MCF 10A (cell line): ENCODE measurements around the gene ERC2. TPM values are rescaled to one million over a fixed set of nuclear protein-coding genes. Genes with fewer than 3 reads are reported as not detected.

ENCODE experiments used
- BruUV-seq: library from RNA; stranded (reverse); fragments of 400-500 nt; replicated peaks from 2 replicates; lab custom pipeline; 2021; lab: Mats Ljungman, UMichigan
- CTCF ChIA-PET: fragments of 300-600 bp; sonication (Branson Sonifier 250); formaldehyde crosslinking; extraction: SDS; loops from one replicate; lab custom pipeline; 2021; ENCODE audit warnings: antibody characterized with exemption, inconsistent platforms; lab: Yijun Ruan, JAX
- POLR2A ChIA-PET: fragments of 300-600, 350-650 bp; sonication (Branson Sonifier 250); formaldehyde crosslinking; extraction: SDS; loops from one replicate; lab custom pipeline; 2020; ENCODE audit warnings: antibody characterized with exemption, inconsistent platforms; lab: Yijun Ruan, JAX
- DNase-seq: peaks from one replicate; pipeline ENCODE4 v3.0.0-alpha.2; 2018; ENCODE audit not compliant: unreplicated experiment
- H3K27ac Mint-ChIP-seq: one replicate; pipeline ENCODE4 v1.8.0; 2022; ENCODE audit warnings: mild to moderate bottlenecking, low read depth, mixed read lengths; ENCODE audit not compliant: unreplicated experiment
- H3K27me3 Mint-ChIP-seq: one replicate; pipeline ENCODE4 v1.8.0; 2022; ENCODE audit warnings: mixed read lengths; ENCODE audit not compliant: insufficient read depth, unreplicated experiment
- H3K36me3 Mint-ChIP-seq: one replicate; pipeline ENCODE4 v1.8.0; 2022; ENCODE audit warnings: mild to moderate bottlenecking, moderate library complexity, mixed read lengths; ENCODE audit not compliant: insufficient read depth, unreplicated experiment
- H3K4me1 Mint-ChIP-seq: one replicate; pipeline ENCODE4 v1.8.0; 2022; ENCODE audit warnings: mixed read lengths; ENCODE audit not compliant: insufficient read depth, unreplicated experiment
- H3K4me3 Mint-ChIP-seq: one replicate; pipeline ENCODE4 v1.8.0; 2022; ENCODE audit warnings: mild to moderate bottlenecking, moderate library complexity, mixed read lengths; ENCODE audit not compliant: unreplicated experiment
- H3K9me3 Mint-ChIP-seq: one replicate; pipeline ENCODE4 v1.8.0; 2022; ENCODE audit warnings: mixed read lengths; ENCODE audit not compliant: unreplicated experiment
- intact Hi-C: fragments of 100-400 bp; cut with micrococcal nuclease; formaldehyde crosslinking; loops from 2 replicates; pipeline ENCODE4 v1.14.1; 2022
- total RNA-seq: library from RNA; stranded (reverse); gene quantifications from 2 replicates; pipeline ENCODE4 v1.2.3, GENCODE V29; 2022
- TF ChIP-seq, protein P1 (sequence below): fragments of 200-600 bp; IDR thresholded peaks from one replicate; pipeline ENCODE4 v1.8.0; 2022; ENCODE audit warnings: antibody characterized with exemption, mild to moderate bottlenecking; ENCODE audit not compliant: unreplicated experiment

The ERC2 gene
- total RNA-seq, 1 experiment from 2014 or later, result 0.42 TPM

DNA sequence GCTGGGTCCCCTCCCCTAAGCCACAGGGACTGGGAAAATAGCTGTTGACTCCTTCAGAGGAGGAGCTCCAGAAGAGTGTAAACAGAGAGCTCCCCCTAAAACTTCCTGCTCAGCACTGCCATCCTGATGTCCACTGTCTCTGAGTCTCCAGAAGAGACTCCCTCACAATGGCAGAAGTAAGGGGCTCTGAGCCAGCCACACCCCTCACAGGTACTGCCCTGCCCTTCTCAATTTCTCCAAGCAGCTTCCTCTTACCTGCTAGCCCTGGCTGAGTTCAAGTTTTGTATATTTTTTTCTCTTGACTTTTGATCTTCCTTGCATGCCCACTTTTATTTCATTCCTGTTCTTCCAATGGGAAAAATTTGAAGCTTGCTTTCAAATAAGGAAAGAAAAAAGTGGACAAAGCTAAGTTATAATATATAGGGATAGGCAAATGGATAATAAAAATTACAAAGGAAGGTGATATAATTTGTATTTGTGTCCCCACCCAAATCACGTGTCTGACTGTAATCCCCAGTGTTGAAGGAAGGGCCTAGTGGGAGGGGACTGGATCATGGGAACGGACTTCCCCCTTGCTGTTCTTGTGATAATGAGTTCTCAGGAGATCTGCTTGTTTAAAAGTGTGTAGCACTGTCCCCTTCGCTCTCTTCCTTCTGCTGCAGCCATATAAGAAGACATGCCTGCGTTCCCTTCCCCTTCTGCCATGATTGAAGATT lies 539.0 kb downstream of the ERC2 start:
- Mint-ChIP-seq H3K4me3 (no peak overlapping the region), H3K9me3 (no peaks in the 10 kb centered on the region), H3K36me3 (peaks cover 6% of the 10 kb centered on the region), H3K4me1 (no peaks in the 10 kb centered on the region), H3K27ac (no peak overlapping the region), H3K27me3 (no peaks in the 10 kb centered on the region)
- POLR2A ChIA-PET, result no interaction called here
- no TSS peak for BruUV-seq
- CTCF ChIA-PET, result interaction anchor here (0.5 kb wide), 2 partner anchors 34 to 572 kb away, joined by 3 read pairs; no protein-coding TSS in a partner anchor
- TF ChIP-seq, protein P1, sequence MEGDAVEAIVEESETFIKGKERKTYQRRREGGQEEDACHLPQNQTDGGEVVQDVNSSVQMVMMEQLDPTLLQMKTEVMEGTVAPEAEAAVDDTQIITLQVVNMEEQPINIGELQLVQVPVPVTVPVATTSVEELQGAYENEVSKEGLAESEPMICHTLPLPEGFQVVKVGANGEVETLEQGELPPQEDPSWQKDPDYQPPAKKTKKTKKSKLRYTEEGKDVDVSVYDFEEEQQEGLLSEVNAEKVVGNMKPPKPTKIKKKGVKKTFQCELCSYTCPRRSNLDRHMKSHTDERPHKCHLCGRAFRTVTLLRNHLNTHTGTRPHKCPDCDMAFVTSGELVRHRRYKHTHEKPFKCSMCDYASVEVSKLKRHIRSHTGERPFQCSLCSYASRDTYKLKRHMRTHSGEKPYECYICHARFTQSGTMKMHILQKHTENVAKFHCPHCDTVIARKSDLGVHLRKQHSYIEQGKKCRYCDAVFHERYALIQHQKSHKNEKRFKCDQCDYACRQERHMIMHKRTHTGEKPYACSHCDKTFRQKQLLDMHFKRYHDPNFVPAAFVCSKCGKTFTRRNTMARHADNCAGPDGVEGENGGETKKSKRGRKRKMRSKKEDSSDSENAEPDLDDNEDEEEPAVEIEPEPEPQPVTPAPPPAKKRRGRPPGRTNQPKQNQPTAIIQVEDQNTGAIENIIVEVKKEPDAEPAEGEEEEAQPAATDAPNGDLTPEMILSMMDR, result no peak
- DNase-seq, result no peak
- intact Hi-C loops, result no loop called here

DNA sequence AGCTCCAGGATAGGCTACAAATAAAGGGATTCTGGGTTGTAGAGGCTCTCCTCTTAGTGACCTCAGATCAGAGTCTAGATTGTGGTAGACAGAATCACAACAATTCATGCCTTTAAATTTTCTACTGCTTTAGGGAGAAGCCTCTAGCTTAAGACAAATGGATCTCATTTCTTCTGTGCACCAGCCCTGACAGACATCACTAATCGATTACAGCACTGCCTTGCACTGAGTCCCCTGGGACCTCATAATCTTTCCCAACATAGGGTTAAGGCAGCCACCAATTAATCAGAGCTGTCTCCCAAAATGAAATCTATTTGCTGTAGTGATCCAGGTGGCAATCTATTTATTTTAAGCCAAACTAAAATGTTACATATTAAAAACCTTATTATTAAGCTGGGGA lies 544.6 kb downstream of the ERC2 start:
- no TSS peak for BruUV-seq
- DNase-seq, result no peak
- Mint-ChIP-seq H3K4me1 (no peaks in the 10 kb centered on the region), H3K27ac (no peak overlapping the region), H3K4me3 (no peak overlapping the region), H3K36me3 (peaks cover 6% of the 10 kb centered on the region), H3K9me3 (no peaks in the 10 kb centered on the region), H3K27me3 (no peaks in the 10 kb centered on the region)
- intact Hi-C loops, result no loop called here
- TF ChIP-seq, protein P1, result no peak
- ChIA-PET CTCF (interaction anchor here (0.6 kb wide), 1 partner anchor 56 kb away, joined by 3 read pairs; no protein-coding TSS in a partner anchor), POLR2A (no interaction called here)

DNA sequence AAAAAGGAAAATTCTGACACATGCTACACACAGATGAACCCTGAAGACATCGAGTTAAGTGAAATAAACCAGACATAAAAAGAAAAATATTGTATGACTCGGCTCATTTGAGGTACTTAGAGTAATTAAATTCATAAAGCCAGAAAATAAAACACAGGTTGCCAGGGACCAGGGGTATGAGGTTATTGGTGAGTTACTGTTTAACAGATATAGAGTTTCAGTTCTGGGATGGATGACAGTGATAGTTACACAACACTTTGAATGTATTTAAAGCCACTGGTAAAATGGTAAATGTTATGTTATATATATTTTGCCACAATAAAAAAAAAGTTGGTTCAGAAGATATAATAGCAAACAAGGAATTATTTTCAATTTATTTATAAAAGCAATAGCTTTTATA lies 545.1 kb downstream of the ERC2 start:
- no peak overlapping the region for H3K4me3 Mint-ChIP-seq
- TF ChIP-seq, protein P1, result no peak
- intact Hi-C loops, result no loop called here
- no peak for DNase-seq
- no peaks in the 10 kb centered on the region for H3K9me3 Mint-ChIP-seq
- no TSS peak for BruUV-seq
- CTCF ChIA-PET, result no interaction called here
- H3K36me3 Mint-ChIP-seq, result peaks cover 6% of the 10 kb centered on the region
- H3K27me3 Mint-ChIP-seq, result no peaks in the 10 kb centered on the region
- no peak overlapping the region for H3K27ac Mint-ChIP-seq
- no peaks in the 10 kb centered on the region for H3K4me1 Mint-ChIP-seq
- POLR2A ChIA-PET, result no interaction called here

DNA sequence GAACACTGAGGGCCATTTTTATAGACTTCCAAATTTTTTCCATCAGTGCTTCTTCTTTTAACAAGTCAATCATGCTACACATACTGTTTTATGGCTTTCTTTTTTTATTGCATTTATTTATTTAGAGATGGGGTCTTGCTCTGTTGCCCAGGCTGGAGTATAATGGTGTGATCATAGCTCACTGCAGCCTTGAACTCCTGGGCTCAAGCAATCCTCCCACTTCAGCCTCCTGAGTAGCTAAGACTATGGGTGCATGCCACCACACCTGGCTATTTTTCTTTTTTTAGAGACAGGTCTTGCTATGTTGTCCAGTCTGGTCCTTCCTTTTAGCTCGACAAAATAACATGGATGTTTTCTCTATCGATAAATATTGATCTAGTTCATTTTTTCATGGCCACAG lies 555.4 kb downstream of the ERC2 start:
- H3K4me3 Mint-ChIP-seq, result no peak overlapping the region
- H3K27ac Mint-ChIP-seq, result no peak overlapping the region
- no peaks in the 10 kb centered on the region for H3K4me1 Mint-ChIP-seq
- no peaks in the 10 kb centered on the region for H3K9me3 Mint-ChIP-seq
- intact Hi-C loops, result no loop called here
- TF ChIP-seq, protein P1, result no peak
- ChIA-PET POLR2A (no interaction called here), CTCF (interaction anchor here (0.6 to 1.1 kb wide), 2 partner anchors 10 to 13 kb away, joined by 3 read pairs; no protein-coding TSS in a partner anchor)
- H3K27me3 Mint-ChIP-seq, result no peaks in the 10 kb centered on the region
- H3K36me3 Mint-ChIP-seq, result no peaks in the 10 kb centered on the region
- no peak for DNase-seq
- BruUV-seq, result no TSS peak
